ENCODE measurements around the gene EIF4ENIF1.
"Not testable (repeated sequence)": the region's sequence is repeated elsewhere in the genome, so short reads cannot be mapped to it uniquely, and the experiment has no call there.

Gene EIF4ENIF1

DNA sequence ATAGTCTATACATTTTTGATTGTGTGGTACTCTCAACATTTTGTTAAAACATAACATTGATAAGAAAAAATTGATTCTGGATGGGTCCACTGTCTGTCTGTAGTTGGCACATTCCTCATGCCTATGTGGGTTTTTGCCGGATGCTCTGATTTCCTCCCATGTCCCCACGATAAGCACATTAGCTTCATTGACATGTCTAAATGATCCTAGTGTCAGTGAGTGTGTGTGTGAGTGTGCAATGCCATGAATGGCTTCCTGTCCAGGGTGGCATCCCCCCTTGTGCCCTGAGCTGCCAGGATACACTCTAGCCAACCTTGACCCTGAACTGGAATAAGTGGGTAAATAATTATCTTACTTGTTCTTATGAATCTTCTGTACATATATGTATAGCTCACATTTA is 12.1 kb upstream of the EIF4ENIF1 start:
- TF ChIP-seq, protein P1, sequence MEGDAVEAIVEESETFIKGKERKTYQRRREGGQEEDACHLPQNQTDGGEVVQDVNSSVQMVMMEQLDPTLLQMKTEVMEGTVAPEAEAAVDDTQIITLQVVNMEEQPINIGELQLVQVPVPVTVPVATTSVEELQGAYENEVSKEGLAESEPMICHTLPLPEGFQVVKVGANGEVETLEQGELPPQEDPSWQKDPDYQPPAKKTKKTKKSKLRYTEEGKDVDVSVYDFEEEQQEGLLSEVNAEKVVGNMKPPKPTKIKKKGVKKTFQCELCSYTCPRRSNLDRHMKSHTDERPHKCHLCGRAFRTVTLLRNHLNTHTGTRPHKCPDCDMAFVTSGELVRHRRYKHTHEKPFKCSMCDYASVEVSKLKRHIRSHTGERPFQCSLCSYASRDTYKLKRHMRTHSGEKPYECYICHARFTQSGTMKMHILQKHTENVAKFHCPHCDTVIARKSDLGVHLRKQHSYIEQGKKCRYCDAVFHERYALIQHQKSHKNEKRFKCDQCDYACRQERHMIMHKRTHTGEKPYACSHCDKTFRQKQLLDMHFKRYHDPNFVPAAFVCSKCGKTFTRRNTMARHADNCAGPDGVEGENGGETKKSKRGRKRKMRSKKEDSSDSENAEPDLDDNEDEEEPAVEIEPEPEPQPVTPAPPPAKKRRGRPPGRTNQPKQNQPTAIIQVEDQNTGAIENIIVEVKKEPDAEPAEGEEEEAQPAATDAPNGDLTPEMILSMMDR (conservative IDR thresholded peaks at IDR 0.05; ENCODE audit: low read depth, low read length), result no peak
- no peak for DNase-seq (ENCODE audit: low read depth)
- no peak overlapping the region for H3K4me3 ChIP-seq (ENCODE audit: low read length)

- TF ChIP-seq, protein P1 (conservative IDR thresholded peaks at IDR 0.05; ENCODE audit: low read depth, low read length), result no peak
- DNase-seq (ENCODE audit: low read depth), result no peak
- peak overlapping the region; percentile 88 for H3K4me3 ChIP-seq (ENCODE audit: low read length)
These were observed 7.7 kb upstream of the EIF4ENIF1 start for GRCh38 chr22:31497148-31497938.

- no peak for DNase-seq (ENCODE audit: low read depth)
- TF ChIP-seq, protein P1 (conservative IDR thresholded peaks at IDR 0.05; ENCODE audit: low read depth, low read length), result no peak
These were observed 7.1 kb upstream of the EIF4ENIF1 start for GRCh38 chr22:31496735-31497146.

DNA sequence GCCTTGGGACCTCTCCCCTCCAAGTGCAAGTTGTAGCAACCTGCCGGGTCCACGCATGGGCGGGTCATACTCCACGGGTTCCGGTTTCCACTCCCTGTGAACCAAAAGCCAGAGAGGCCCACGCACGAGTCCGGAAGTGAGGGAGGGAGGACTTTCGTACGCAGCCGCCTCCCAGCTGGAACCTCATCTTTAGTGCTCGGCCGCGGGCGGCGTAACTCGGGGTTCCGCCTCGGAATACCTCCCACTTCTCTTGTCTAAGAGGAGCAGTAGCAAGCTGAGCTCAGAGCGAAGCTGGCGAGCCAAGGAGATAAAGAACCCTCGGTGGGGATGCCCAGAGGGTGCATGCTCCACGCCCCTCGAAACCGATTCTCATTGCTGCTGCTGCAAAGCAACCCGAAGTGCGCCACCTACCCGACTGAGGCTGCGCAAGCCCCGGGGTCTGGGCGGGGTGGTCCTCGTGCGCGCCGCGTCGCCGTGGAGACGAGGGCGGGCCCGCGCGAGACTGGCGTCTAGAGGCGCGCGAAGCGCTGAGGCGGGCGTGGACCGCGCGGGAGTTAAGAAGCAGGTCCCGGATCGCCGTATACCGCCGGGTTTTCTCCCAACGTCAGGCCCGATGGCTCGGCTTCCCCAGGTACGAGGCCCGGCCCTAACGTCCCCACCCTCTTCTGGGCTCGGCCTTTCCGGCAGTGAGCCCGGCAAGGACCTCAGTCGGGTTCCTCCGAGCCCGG is 6.5 kb upstream of the EIF4ENIF1 start, which contains the start of gene SFI1:
Gene SFI1 (plus strand): TSS at position 530 of the 728 bp plus-strand sequence. CDS start 11,749 bp downstream, outside the sequence.
- TF ChIP-seq, protein P1 (conservative IDR thresholded peaks at IDR 0.05; ENCODE audit: low read depth, low read length), result peak; percentile 29
- peak within 1 kb of the TSS; percentile 88 for H3K4me3 ChIP-seq (ENCODE audit: low read length)
- DNase-seq (ENCODE audit: low read depth), result peak; percentile 51

More at GRCh38 chr22:31496735-31497146, 7.1 kb upstream of the EIF4ENIF1 start:
- peak overlapping the region; percentile 88 for H3K4me3 ChIP-seq (ENCODE audit: low read length)

DNA sequence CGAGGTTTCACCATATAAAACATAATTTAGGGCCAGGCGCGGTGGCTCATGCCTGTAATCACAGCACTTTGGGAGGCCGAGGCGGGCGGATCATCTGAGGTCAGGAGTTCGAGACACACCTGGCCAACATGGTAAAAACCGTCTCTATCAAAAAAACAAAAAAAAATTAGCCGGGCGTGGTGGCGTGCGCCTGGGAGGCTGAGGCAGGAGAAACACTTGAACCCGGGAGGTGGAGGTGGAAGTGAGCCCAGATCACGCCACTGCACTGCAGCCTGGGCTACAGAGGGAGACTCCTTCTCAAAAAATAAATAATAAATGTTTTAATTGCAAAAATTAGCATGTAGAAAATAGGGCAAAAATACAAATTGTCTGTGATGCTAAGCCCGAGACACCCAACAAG is 5.7 kb upstream of the EIF4ENIF1 start:
- TF ChIP-seq, protein P1 (conservative IDR thresholded peaks at IDR 0.05; ENCODE audit: low read depth, low read length), result no peak
- DNase-seq (ENCODE audit: low read depth), result no peak
- peak overlapping the region; percentile 88 for H3K4me3 ChIP-seq (ENCODE audit: low read length)

- DNase-seq (ENCODE audit: low read depth); H3K4me3 ChIP-seq (ENCODE audit: low read length): not testable (repeated sequence)
These were observed 3.7 kb upstream of the EIF4ENIF1 start for GRCh38 chr22:31493355-31493754.

- no peak for DNase-seq (ENCODE audit: low read depth)
- no peak overlapping the region for H3K4me3 ChIP-seq (ENCODE audit: low read length)
- TF ChIP-seq, protein P1 (conservative IDR thresholded peaks at IDR 0.05; ENCODE audit: low read depth, low read length), result no peak
These were observed 2.5 kb upstream of the EIF4ENIF1 start for GRCh38 chr22:31492151-31492550.
